Measurements from ENCODE around the gene SAFB.
A peak's percentile ranks its signal among the peaks of the same experiment; 100 is the strongest.
"Not testable (repeated sequence)": the region's sequence is repeated elsewhere in the genome, so short reads cannot be mapped to it uniquely, and the experiment has no call there.

SAFB gene

GRCh38 chr19:5595129-5595528 is 27.8 kb upstream of the SAFB start:
- DNase-seq (ENCODE audit: low spot score) = no peak

DNA sequence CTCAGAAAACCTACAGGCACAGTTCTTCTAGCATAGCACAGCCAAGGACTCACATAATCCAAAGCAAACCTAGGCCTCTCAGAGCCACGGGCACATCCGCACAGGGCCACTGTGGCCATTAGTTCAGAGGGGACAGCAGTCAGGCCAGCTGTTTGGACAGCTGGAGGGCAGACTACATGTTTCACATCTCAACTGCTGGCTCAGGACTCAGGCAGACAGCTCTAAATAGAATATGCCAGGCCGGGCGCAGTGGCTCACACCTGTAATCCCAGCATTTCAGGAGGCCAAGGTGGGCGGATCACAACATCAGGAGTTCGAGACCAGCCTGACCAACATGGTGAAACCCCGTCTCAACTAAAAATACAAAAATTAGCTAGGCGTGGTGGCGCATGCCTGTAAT is 27.1 kb upstream of the SAFB start:
- no peak for DNase-seq (ENCODE audit: low spot score)

- DNase-seq (ENCODE audit: low spot score) = no peak
Observed at GRCh38 chr19:5600797-5601196, 22.1 kb upstream of the SAFB start.

GRCh38 chr19:5603626-5604025 is 19.3 kb upstream of the SAFB start:
- no peak for DNase-seq (ENCODE audit: low spot score)

GRCh38 chr19:5605362-5605761 is 17.5 kb upstream of the SAFB start:
- DNase-seq (ENCODE audit: low spot score) = no peak

DNA sequence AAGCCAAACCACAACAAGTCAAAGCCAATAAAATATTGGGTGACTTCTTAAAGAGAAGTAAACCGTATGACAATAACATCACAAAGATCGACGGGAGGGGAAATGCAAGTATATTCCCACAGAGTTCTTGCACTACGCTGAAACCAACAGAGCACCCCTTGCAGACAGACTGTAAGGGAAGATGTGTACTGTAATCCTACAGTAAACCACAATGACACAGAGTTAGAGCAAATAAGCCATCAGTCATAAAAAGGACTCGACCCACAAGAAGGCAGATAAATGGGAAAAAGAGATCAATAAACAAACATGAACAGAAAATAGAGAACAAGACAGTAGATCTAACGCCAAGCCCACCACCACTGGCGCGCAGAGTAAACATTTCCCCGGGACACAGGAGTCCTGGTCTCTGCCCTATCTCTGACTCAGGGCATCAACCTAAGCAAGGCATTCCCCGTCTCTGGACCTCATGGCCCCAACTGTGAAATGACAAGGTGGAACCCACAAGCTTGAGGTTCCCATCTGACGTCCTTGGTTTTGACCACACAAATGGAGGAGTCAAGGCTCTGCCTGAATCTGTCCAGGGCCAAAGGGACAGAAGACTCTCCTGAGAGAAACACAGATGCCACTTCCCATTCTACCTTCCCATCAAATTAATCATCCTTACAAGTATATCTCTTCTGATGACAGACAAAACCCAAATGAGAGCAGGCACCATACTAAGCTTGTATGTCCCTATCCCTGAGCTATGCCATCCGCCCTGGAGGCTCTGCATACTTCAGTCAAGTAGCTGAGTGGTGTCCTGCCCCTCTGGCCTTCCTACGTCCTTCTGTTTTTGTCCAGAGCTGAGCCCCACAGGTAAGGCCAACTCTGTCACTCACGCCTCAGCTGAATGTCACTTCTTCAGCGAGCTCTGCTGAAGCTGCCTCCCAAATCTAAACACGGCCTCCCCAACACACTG is 15.3 kb upstream of the SAFB start:
- DNase-seq (ENCODE audit: low spot score) = no peak

DNA sequence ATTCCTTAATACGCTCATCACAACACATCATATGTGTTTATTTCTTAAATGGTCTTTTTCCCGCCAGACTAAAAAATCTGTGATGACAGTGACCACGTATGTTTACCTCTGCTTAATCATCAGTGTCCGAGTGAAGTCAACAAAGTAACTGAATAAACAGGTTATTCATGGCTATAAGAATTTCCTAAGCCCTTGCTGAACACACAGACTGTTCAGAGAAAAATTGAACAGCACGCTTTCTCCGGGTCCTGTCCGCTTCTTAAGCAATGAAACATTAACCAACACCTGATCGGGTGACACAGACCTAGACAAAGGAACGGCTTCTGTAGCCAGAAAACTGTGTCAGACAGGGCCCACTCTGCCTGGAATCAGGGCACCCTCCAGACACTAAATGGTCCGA is 14.6 kb upstream of the SAFB start:
- no peak for DNase-seq (ENCODE audit: low spot score)

- not testable (repeated sequence) for DNase-seq (ENCODE audit: low spot score)
Observed at GRCh38 chr19:5608766-5609165, 14.1 kb upstream of the SAFB start.

GRCh38 chr19:5609881-5610448 is 12.9 kb upstream of the SAFB start:
- DNase-seq (ENCODE audit: low spot score) = no peak

GRCh38 chr19:5612891-5613865 is 9.7 kb upstream of the SAFB start:
- no peak for DNase-seq (ENCODE audit: low spot score)

DNA sequence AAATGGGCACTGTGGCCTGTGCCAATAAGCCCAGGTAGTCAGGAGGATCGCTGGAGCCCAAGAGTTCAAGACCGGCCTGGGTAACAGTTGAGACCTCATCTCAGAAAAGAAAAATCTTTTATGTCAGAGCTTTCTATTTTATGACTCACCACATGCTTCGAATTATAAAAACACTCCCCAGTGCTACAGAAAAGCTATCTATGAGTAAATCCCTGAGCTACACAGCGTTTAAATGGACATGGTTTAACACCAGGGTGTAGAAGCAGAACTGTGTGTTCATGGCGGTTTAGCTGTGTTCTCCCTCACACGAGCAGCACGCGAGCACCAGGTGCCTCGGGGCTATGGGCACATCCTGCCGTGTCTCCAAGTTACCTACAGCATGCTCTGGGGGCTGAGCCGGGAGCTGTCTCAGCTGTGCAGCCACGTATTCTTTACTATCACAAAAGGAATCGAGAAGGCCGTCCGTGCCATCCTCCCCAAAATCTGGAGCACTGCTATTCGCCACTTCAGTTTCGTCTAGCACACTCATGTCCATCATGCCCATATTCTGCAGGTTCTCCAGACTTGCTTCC is 7.0 kb upstream of the SAFB start:
- peak; percentile 40 for DNase-seq (ENCODE audit: low spot score)

GRCh38 chr19:5617080-5617479 is 5.8 kb upstream of the SAFB start:
- no peak for DNase-seq (ENCODE audit: low spot score)

DNA sequence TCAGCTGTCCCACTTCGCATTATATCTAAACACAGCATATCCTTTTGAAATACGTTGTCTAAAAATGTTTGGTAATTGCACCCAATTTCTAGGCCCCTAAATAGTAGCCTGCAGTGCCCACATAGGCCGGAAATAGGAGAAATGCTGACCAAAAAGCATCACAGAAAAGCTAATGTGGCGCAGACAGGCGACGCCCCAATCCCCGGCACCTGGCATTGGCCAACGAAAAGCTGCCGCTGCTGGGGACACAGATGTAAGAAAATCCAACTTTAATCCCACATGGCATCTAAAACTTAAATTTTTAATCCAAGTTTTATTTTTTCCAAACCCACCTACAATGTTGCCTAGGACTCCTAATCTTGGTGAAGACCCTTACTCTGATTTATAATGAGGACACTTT is 4.3 kb upstream of the SAFB start:
- DNase-seq (ENCODE audit: low spot score) = no peak

- DNase-seq (ENCODE audit: low spot score) = no peak
Observed at GRCh38 chr19:5619946-5620345, 2.9 kb upstream of the SAFB start.

- no peak for DNase-seq (ENCODE audit: low spot score)
Observed at GRCh38 chr19:5621311-5621944, 1.5 kb upstream of the SAFB start.

- no peak for DNase-seq (ENCODE audit: low spot score)
Observed at GRCh38 chr19:5621945-5622464, 878 bp upstream of the SAFB start.

DNA sequence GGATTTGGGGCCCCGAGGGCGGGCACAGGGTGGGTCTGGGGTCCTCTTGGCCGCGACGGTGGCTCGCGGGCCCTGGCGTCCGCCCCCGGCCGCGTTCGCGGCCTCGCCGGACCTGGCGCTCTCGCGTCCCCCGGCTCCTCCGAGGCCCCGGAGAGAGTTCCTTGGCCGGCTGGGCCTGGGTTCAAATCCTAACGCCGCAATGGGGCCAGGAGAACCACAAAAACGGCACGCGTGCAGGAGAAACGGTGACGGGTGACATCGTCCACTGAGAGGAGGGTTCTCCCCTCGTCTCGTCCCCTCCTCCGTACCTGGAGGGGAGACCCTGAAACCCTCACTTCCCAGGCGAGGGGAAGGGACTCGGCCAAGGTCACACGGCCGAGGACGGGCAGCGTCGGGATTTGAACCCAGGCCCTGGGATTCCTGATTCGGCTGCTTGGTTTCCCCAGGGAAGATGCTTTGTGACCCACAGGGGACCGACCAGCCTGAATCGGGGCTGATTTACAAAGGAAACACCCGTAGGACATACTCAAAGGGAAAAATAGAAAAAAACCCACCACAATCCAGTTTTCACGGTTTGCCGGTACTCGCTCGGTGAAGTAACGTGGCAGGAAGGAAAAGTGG is 624 bp downstream of the SAFB start:
- no peak for DNase-seq (ENCODE audit: low spot score)

- peak; percentile 45 for DNase-seq (ENCODE audit: low spot score)
Observed at GRCh38 chr19:5624018-5624663, 1.3 kb downstream of the SAFB start.

GRCh38 chr19:5624741-5625278 is 1.9 kb downstream of the SAFB start:
- no peak for DNase-seq (ENCODE audit: low spot score)

DNA sequence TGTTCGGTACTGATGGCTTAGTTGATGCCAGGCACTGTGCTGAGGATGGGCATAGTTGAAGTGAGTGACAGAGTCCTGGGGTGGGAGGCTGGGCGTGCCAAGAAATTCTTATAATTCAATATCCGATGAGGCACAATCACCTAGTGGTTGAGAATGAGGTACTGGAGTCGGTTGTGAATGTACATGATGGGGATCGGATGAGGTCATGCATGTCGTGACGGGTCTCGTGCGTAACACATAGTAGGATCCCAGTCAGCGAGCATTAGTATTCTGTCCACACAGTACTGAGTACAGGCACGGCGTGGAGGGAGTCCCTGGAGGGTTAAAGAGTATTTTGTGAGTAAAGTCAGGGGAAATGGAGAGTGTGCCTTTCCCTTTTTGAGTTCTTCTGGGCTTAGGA is 2.8 kb downstream of the SAFB start:
- no peak for DNase-seq (ENCODE audit: low spot score)
